K562 (cell line): ENCODE results near the gene RPS6KA2. TPM values are rescaled to one million over a fixed set of nuclear protein-coding genes. Genes with fewer than 3 reads are reported as not detected.

Experiments
- ARNT ChIP-seq, 2 experiments: fragments of 450-650 bp; IDR thresholded peaks; 2 replicates each; pipeline ENCODE4 v1.6.1; 2016; ENCODE audit warnings: mild to moderate bottlenecking in 1 of 2
- EHMT2 ChIP-seq: fragments of 450-650 bp; IDR thresholded peaks from 2 replicates; pipeline ENCODE4 v1.6.1; 2018; ENCODE audit warnings: antibody characterized with exemption
- EZH2 ChIP-seq: IDR thresholded peaks from 2 replicates; pipeline ENCODE4 v1.6.1; 2012; ENCODE audit warnings: low read depth, mild to moderate bottlenecking, inconsistent platforms, low read length, borderline replicate concordance
- HDAC6 ChIP-seq: IDR thresholded peaks from 2 replicates; pipeline ENCODE4 v1.6.1; 2012; ENCODE audit warnings: low read depth, mild to moderate bottlenecking, control low read depth, inconsistent platforms, low read length, moderate library complexity
- HDGF ChIP-seq: fragments of 450-650 bp; IDR thresholded peaks from 2 replicates; pipeline ENCODE4 v1.6.1; 2016
- HLTF ChIP-seq: fragments of 450-650 bp; IDR thresholded peaks from 2 replicates; pipeline ENCODE4 v1.6.1; 2016
- HMGN3 ChIP-seq: IDR thresholded peaks from 2 replicates; pipeline ENCODE4 v1.6.1; 2011; ENCODE audit warnings: borderline replicate concordance, low read depth, mild to moderate bottlenecking, mixed read lengths, low read length; ENCODE audit not compliant: insufficient read length; ENCODE audit errors: extremely low read depth
- KDM1A ChIP-seq, 2 experiments: fragments of 450-650 bp; IDR thresholded peaks; 2 replicates each; pipeline ENCODE4 v1.6.1; 2016; ENCODE audit warnings: mild to moderate bottlenecking in 2 of 2
- NFRKB ChIP-seq: fragments of 450-650 bp; IDR thresholded peaks from 2 replicates; pipeline ENCODE4 v1.6.1; 2016; ENCODE audit warnings: low read depth
- NFXL1 ChIP-seq: fragments of 450-650 bp; formaldehyde crosslinking; IDR thresholded peaks from 2 replicates; pipeline ENCODE4 v1.4.0; 2021; ENCODE audit warnings: mild to moderate bottlenecking
- NR3C1 ChIP-seq: sonication (generic); formaldehyde crosslinking; IDR thresholded peaks from 2 replicates; pipeline ENCODE4 v1.8.1; 2022; ENCODE audit warnings: missing genetic modification reagents
- PCBP2 ChIP-seq: fragments of 200-400 bp; formaldehyde crosslinking; IDR thresholded peaks from 2 replicates; pipeline ENCODE4 v1.6.1; 2018; ENCODE audit warnings: low read length, low read depth, mild to moderate bottlenecking, moderate library complexity; ENCODE audit not compliant: poor library complexity, severe bottlenecking
- RAD51 ChIP-seq: fragments of 450-650 bp; IDR thresholded peaks from 2 replicates; pipeline ENCODE4 v1.7.1; 2016; ENCODE audit warnings: low read depth, mild to moderate bottlenecking, borderline replicate concordance
- RB1 ChIP-seq: fragments of 450-650 bp; IDR thresholded peaks from 2 replicates; pipeline ENCODE4 v1.6.1; 2017; ENCODE audit warnings: low read depth, mild to moderate bottlenecking
- RHOXF2B ChIP-seq: fragments of 250-450 bp; sonication (Bioruptor Pico); conservative IDR thresholded peaks from 2 replicates; pipeline ENCODE4 v1.5.1; 2021
- SMAD4 ChIP-seq: fragments of 250-450 bp; sonication (Bioruptor Pico); conservative IDR thresholded peaks from 2 replicates; pipeline ENCODE4 v1.8.0; 2021; ENCODE audit warnings: inconsistent platforms, mild to moderate bottlenecking, moderate library complexity
- SMARCA4 ChIP-seq: fragments of 450-650 bp; IDR thresholded peaks from 2 replicates; pipeline ENCODE4 v1.6.1; 2016
- YBX1 ChIP-seq: fragments of 450-650 bp; IDR thresholded peaks from 2 replicates; pipeline ENCODE4 v1.7.1; 2016; ENCODE audit warnings: mild to moderate bottlenecking
- ZBTB17 ChIP-seq: fragments of 450-650 bp; formaldehyde crosslinking; IDR thresholded peaks from 2 replicates; pipeline ENCODE4 v1.4.0; 2020; ENCODE audit warnings: mild to moderate bottlenecking
- ZNF165 ChIP-seq: fragments of 250-450 bp; sonication (Bioruptor Pico); IDR thresholded peaks from 2 replicates; pipeline ENCODE4 v1.4.0; 2020; ENCODE audit warnings: borderline replicate concordance
- ZNF184 ChIP-seq: sonication (generic); formaldehyde crosslinking; IDR thresholded peaks from 2 replicates; pipeline ENCODE4 v1.5.0; 2020; ENCODE audit warnings: missing genetic modification reagents
- ZNF23 ChIP-seq: fragments of 250-450 bp; sonication (Bioruptor Pico); IDR thresholded peaks from 2 replicates; pipeline ENCODE4 v1.4.0; 2020; ENCODE audit warnings: mild to moderate bottlenecking
- ZNF57 ChIP-seq: fragments of 450-650 bp; formaldehyde crosslinking; IDR thresholded peaks from 2 replicates; pipeline ENCODE4 v1.4.0; 2020; ENCODE audit warnings: mild to moderate bottlenecking, moderate library complexity
- polyA plus RNA-seq, 8 experiments: library from polyadenylated mRNA; depleted of rRNA in 4 of 8; stranded (reverse) in 5 of 8; unstranded in 3 of 8; fragments of >200 nt; fragmentation: Nextera tagmentation in 2 of 8; fragmentation: Illumina TruSeq in 1 of 8; extraction: Ambion mirVana in 2 of 8; extraction: Trizol in 1 of 8; gene quantifications; 2 replicates each; pipeline versions ENCODE4 v1.2.1 to v1.2.3, GENCODE V29; 2011 to 2014; ENCODE audit warnings: inconsistent platforms in 1 of 8, missing spikeins in 1 of 8
- total RNA-seq, 7 experiments: library from RNA; depleted of rRNA in 6 of 7; stranded (reverse); fragments of >200 nt in 6 of 7; fragmentation: Illumina TruSeq in 2 of 7; extraction: Trizol in 2 of 7; gene quantifications; 2 replicates each; pipeline versions ENCODE4 v1.2.1 to v1.2.3, GENCODE V29; 2011 to 2021; ENCODE audit warnings: low replicate concordance in 1 of 7
- TF ChIP-seq, protein P1 (sequence below): sonication (generic); formaldehyde crosslinking; IDR thresholded peaks from 2 replicates; pipeline ENCODE4 v1.8.1; 2023; ENCODE audit warnings: missing genetic modification reagents, mild to moderate bottlenecking, borderline replicate concordance
- TF ChIP-seq, protein P2 (sequence below), 3 experiments: IDR thresholded peaks in 2 of 3; conservative IDR thresholded peaks in 1 of 3; 2 replicates each; pipeline ENCODE4 v1.5.1; 2011 to 2012; ENCODE audit warnings: low read length in 3 of 3, mild to moderate bottlenecking in 3 of 3, control low read depth in 2 of 3, improper control_type of control experiment in 1 of 3, inconsistent platforms in 1 of 3, low read depth in 1 of 3, mixed read lengths in 1 of 3, moderate library complexity in 1 of 3; ENCODE audit not compliant: insufficient read depth in 2 of 3

RPS6KA2 gene
- total and polyA plus RNA-seq, 9 of the 15 experiments (the other 6 are each of a cell fraction or from before 2014, with no cell fraction given): 0.29 to 1.00 (median 0.53) TPM

DNA sequence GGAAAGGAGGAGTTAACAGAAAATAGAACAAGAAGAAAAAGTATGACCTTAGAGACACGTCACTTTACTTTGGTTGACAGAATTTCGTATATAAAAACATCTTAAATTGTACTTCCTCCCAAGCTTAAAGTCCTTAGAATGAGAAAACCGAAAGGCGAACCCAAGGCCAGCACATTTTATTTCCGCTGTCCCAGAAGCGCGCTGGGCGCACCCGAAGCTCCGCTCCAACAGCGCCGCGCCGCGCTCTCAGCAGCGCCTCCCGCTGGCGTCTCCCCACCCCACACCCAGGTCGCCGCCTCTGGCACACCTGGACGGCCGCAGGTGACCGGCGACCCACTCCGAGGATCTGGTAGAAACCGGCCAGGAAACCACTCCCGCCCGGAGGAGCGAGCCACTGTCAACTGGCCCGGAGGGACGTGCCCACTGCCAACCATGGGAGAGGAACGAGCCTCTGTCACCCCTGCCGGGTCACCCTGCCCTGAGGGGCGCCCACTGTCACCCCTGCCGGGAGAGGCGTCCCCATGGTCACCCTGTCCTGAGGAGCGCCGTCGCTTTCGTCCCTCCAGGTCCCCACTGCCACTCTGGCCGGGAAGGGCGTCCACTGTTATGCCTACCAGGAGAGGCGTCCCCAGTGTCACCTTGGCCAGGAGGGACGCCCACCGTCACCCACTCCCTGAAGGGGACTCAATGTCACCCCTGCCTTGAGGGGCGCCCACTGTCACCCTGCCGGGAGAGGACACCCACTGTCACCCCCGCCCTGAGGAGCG lies 245.1 kb downstream of the RPS6KA2 start (continued):
- TF ChIP-seq, protein P1, sequence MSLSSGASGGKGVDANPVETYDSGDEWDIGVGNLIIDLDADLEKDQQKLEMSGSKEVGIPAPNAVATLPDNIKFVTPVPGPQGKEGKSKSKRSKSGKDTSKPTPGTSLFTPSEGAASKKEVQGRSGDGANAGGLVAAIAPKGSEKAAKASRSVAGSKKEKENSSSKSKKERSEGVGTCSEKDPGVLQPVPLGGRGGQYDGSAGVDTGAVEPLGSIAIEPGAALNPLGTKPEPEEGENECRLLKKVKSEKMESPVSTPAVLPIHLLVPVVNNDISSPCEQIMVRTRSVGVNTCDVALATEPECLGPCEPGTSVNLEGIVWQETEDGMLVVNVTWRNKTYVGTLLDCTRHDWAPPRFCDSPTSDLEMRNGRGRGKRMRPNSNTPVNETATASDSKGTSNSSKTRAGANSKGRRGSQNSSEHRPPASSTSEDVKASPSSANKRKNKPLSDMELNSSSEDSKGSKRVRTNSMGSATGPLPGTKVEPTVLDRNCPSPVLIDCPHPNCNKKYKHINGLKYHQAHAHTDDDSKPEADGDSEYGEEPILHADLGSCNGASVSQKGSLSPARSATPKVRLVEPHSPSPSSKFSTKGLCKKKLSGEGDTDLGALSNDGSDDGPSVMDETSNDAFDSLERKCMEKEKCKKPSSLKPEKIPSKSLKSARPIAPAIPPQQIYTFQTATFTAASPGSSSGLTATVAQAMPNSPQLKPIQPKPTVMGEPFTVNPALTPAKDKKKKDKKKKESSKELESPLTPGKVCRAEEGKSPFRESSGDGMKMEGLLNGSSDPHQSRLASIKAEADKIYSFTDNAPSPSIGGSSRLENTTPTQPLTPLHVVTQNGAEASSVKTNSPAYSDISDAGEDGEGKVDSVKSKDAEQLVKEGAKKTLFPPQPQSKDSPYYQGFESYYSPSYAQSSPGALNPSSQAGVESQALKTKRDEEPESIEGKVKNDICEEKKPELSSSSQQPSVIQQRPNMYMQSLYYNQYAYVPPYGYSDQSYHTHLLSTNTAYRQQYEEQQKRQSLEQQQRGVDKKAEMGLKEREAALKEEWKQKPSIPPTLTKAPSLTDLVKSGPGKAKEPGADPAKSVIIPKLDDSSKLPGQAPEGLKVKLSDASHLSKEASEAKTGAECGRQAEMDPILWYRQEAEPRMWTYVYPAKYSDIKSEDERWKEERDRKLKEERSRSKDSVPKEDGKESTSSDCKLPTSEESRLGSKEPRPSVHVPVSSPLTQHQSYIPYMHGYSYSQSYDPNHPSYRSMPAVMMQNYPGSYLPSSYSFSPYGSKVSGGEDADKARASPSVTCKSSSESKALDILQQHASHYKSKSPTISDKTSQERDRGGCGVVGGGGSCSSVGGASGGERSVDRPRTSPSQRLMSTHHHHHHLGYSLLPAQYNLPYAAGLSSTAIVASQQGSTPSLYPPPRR: no peak
- no peak for TF ChIP-seq RAD51
- TF ChIP-seq ZNF23: no peak
- TF ChIP-seq NFXL1 (CRISPR knock-in tag): no peak
- peak; percentile 87 for TF ChIP-seq HMGN3
- no peak for TF ChIP-seq ARNT (IDR thresholded peaks at IDR 0.05)
- no peak for TF ChIP-seq HDAC6
- TF ChIP-seq ZNF184 (CRISPR knock-in tag): no peak
- no peak for TF ChIP-seq ZBTB17 (CRISPR knock-in tag)
- TF ChIP-seq HDGF: no peak
- no peak for TF ChIP-seq YBX1
- TF ChIP-seq HLTF: no peak
- TF ChIP-seq, protein P2, sequence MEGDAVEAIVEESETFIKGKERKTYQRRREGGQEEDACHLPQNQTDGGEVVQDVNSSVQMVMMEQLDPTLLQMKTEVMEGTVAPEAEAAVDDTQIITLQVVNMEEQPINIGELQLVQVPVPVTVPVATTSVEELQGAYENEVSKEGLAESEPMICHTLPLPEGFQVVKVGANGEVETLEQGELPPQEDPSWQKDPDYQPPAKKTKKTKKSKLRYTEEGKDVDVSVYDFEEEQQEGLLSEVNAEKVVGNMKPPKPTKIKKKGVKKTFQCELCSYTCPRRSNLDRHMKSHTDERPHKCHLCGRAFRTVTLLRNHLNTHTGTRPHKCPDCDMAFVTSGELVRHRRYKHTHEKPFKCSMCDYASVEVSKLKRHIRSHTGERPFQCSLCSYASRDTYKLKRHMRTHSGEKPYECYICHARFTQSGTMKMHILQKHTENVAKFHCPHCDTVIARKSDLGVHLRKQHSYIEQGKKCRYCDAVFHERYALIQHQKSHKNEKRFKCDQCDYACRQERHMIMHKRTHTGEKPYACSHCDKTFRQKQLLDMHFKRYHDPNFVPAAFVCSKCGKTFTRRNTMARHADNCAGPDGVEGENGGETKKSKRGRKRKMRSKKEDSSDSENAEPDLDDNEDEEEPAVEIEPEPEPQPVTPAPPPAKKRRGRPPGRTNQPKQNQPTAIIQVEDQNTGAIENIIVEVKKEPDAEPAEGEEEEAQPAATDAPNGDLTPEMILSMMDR (IDR thresholded peaks at IDR 0.05 in 2 of 3, conservative IDR thresholded peaks at IDR 0.05 in 1 of 3; ENCODE audit: insufficient read depth in 2 of 3, low read depth in 1 of 3, low read length in 3 of 3): peak; percentile 93 to 98 (median 95)
- no peak for TF ChIP-seq SMARCA4
- TF ChIP-seq RB1: peak; percentile 83; the same call in 1 of the 2 replicates
- TF ChIP-seq EHMT2: no peak
- TF ChIP-seq NFRKB: no peak
- peak; percentile 30; the same call in 1 of the 2 replicates for TF ChIP-seq SMAD4 (CRISPR knock-in tag)
- 0 out of 2 replicates have a peak, but pooled peaks have one; percentile 56 for TF ChIP-seq NR3C1 (CRISPR knock-in tag)
- TF ChIP-seq ZNF57 (CRISPR knock-in tag): no peak
- no peak; a peak in 1 of 4 replicates for TF ChIP-seq KDM1A (IDR thresholded peaks at IDR 0.05)
- TF ChIP-seq PCBP2: no peak
- no peak for TF ChIP-seq ZNF165 (CRISPR knock-in tag)
- no peak for TF ChIP-seq EZH2
- TF ChIP-seq RHOXF2B (CRISPR knock-in tag): no peak
